ENCODE data around the gene LOC101059915.

DNA sequence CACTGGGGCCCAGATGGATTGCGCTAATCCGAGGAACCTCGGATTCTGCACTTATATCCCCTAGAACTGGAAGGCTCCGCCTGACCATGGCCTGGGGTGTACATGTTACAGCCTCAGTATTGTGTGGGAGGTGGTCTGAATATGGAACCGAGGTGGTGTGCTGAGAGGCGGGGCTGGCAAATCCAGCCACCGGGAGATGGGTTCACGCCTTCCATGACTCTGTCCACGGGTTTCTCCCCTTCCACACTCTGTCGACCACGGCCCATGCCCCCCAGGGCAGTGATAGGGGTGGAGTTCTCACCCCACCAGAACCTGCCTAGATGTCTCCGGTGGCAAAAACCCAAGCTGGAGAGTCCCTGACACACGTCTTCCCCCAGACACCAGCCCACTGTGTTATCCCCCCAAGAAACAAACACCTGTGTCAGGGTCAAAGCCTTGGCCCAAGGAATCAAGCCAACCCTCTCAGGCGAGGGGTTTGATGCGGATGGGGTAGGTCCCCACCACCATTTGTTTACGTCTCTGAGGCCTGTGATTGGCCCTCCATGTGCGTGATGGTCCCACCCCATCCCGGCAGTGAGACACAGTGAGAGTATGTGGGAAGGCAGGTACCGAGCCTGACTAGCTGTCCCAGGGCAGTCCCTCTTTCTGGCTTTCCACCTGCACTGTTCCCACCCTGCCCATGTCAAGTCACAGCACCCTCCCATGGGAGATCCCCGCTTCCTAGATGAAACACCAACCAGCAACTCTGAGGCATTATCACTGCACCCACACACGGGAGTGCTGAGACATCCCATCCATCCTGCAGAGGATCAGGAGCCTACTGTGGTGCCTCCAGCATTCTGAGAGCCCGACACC lies 6.6 kb upstream of the LOC101059915 start:
- TF ChIP-seq, protein P1, sequence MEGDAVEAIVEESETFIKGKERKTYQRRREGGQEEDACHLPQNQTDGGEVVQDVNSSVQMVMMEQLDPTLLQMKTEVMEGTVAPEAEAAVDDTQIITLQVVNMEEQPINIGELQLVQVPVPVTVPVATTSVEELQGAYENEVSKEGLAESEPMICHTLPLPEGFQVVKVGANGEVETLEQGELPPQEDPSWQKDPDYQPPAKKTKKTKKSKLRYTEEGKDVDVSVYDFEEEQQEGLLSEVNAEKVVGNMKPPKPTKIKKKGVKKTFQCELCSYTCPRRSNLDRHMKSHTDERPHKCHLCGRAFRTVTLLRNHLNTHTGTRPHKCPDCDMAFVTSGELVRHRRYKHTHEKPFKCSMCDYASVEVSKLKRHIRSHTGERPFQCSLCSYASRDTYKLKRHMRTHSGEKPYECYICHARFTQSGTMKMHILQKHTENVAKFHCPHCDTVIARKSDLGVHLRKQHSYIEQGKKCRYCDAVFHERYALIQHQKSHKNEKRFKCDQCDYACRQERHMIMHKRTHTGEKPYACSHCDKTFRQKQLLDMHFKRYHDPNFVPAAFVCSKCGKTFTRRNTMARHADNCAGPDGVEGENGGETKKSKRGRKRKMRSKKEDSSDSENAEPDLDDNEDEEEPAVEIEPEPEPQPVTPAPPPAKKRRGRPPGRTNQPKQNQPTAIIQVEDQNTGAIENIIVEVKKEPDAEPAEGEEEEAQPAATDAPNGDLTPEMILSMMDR (conservative IDR thresholded peaks at IDR 0.05), result no peak
- no peak for TF ChIP-seq ZFX (IDR thresholded peaks at IDR 0.05)

Measured in C4-2B (cell line).